Measurements from ENCODE around the gene RADX.

RADX gene

GRCh38 chrX:106581856-106582255, 29.9 kb upstream of the RADX start (continued):
- no peak for TF ChIP-seq ZSCAN18 (tag by site-specific recombination; IDR thresholded peaks at IDR 0.05)
- no peak for TF ChIP-seq ZIC2 (tag by site-specific recombination; IDR thresholded peaks at IDR 0.05)
- no peak for TF ChIP-seq SCRT1 (tag by site-specific recombination; IDR thresholded peaks at IDR 0.05; ENCODE audit: borderline replicate concordance)

- ChIA-PET POLR2A (no interaction called here), CTCF (no interaction called here)
- TF ChIP-seq ZNF341 (tag by site-specific recombination; IDR thresholded peaks at IDR 0.05; ENCODE audit: low read depth) (no peak), AEBP2 (tag by site-specific recombination; IDR thresholded peaks at IDR 0.05; ENCODE audit: borderline replicate concordance) (no peak), ATF2 (tag by site-specific recombination; IDR thresholded peaks at IDR 0.05; ENCODE audit: low read depth) (no peak), ZNF514 (tag by site-specific recombination; IDR thresholded peaks at IDR 0.05) (no peak), REPIN1 (tag by site-specific recombination; IDR thresholded peaks at IDR 0.05; ENCODE audit: low read depth) (no peak), ZNF610 (tag by site-specific recombination; IDR thresholded peaks at IDR 0.05; ENCODE audit: borderline replicate concordance) (no peak), BCL11B (tag by site-specific recombination; IDR thresholded peaks at IDR 0.05; ENCODE audit: low read depth) (no peak), OSR2 (tag by site-specific recombination; IDR thresholded peaks at IDR 0.05) (no peak), ZFP3 (tag by site-specific recombination; IDR thresholded peaks at IDR 0.05; ENCODE audit: low read depth) (no peak), ZFP41 (tag by site-specific recombination; IDR thresholded peaks at IDR 0.05; ENCODE audit: borderline replicate concordance) (no peak), ZNF391 (tag by site-specific recombination; IDR thresholded peaks at IDR 0.05; ENCODE audit: borderline replicate concordance, low read depth) (no peak)
- H3K36me3 ChIP-seq (ENCODE audit: control insufficient read depth in 2 of 2, insufficient read depth in 1 of 2, low read length in 2 of 2): no peaks in the 10 kb centered on the region
- no peaks in the 10 kb centered on the region for H3K4me1 ChIP-seq (ENCODE audit: control insufficient read depth, insufficient read depth, low read length)
- no peaks in the 10 kb centered on the region for H3K9me3 ChIP-seq (ENCODE audit: control insufficient read depth, insufficient read depth, low read depth, low read length)
- no peak overlapping the region for H3K4me3 ChIP-seq (ENCODE audit: low read depth, low read length)
- H3K27ac ChIP-seq (ENCODE audit: extremely low read depth, low read depth, low read length): no peak overlapping the region
Observed at GRCh38 chrX:106585478-106585877, 26.3 kb upstream of the RADX start.

- no peaks in the 10 kb centered on the region for H3K36me3 ChIP-seq (ENCODE audit: control insufficient read depth in 2 of 2, insufficient read depth in 1 of 2, low read length in 2 of 2)
- TF ChIP-seq ZNF571 (tag by site-specific recombination; IDR thresholded peaks at IDR 0.05) (no peak), SP2 (tag by site-specific recombination; IDR thresholded peaks at IDR 0.05) (no peak), ZNF600 (tag by site-specific recombination; IDR thresholded peaks at IDR 0.05) (no peak), ZNF747 (tag by site-specific recombination; IDR thresholded peaks at IDR 0.05) (no peak), ZNF221 (tag by site-specific recombination; IDR thresholded peaks at IDR 0.05; ENCODE audit: borderline replicate concordance) (no peak), HOXD13 (CRISPR knock-in tag; IDR thresholded peaks at IDR 0.05; ENCODE audit: borderline replicate concordance) (no peak), ZNF530 (tag by site-specific recombination; IDR thresholded peaks at IDR 0.05; ENCODE audit: low read depth) (no peak), ZNF37A (tag by site-specific recombination; IDR thresholded peaks at IDR 0.05) (no peak), ZNF639 (tag by site-specific recombination; IDR thresholded peaks at IDR 0.05) (no peak)
- H3K4me1 ChIP-seq (ENCODE audit: control insufficient read depth, insufficient read depth, low read length): no peaks in the 10 kb centered on the region
- no peak overlapping the region for H3K4me3 ChIP-seq (ENCODE audit: low read depth, low read length)
- no peak overlapping the region for H3K27ac ChIP-seq (ENCODE audit: extremely low read depth, low read depth, low read length)
- no peaks in the 10 kb centered on the region for H3K9me3 ChIP-seq (ENCODE audit: control insufficient read depth, insufficient read depth, low read depth, low read length)
- ChIA-PET CTCF (interaction anchor here (0.6 to 0.8 kb wide), 2 partner anchors 34 to 47 kb away, joined by 3 to 4 read pairs; no protein-coding TSS in a partner anchor), POLR2A (no interaction called here)
Observed at GRCh38 chrX:106588801-106589200, 23.0 kb upstream of the RADX start.
